Coronary artery (tissue), 2 donors: ENCODE measurements around the gene CHN2.

Source experiments
- DNase-seq: peaks from one replicate; pipeline ENCODE4 v3.0.0-alpha.2; 2017; ENCODE audit warnings: low spot score
- H3K27ac ChIP-seq, 2 donors: fragments of 200-600 bp; sonication (generic); one replicate each; pipeline ENCODE4 v1.5.1; 2016 to 2019
- H3K4me3 ChIP-seq: fragments of 200-600 bp; sonication (generic); 2 replicates; pipeline ENCODE4 v1.5.1; 2016; ENCODE audit warnings: mild to moderate bottlenecking, moderate library complexity
- TF ChIP-seq, protein P1 (sequence below): fragments of 200-600 bp; sonication (generic); IDR thresholded peaks from one replicate; pipeline ENCODE4 v1.5.1; 2019; ENCODE audit warnings: antibody characterized with exemption

CHN2 gene

DNA sequence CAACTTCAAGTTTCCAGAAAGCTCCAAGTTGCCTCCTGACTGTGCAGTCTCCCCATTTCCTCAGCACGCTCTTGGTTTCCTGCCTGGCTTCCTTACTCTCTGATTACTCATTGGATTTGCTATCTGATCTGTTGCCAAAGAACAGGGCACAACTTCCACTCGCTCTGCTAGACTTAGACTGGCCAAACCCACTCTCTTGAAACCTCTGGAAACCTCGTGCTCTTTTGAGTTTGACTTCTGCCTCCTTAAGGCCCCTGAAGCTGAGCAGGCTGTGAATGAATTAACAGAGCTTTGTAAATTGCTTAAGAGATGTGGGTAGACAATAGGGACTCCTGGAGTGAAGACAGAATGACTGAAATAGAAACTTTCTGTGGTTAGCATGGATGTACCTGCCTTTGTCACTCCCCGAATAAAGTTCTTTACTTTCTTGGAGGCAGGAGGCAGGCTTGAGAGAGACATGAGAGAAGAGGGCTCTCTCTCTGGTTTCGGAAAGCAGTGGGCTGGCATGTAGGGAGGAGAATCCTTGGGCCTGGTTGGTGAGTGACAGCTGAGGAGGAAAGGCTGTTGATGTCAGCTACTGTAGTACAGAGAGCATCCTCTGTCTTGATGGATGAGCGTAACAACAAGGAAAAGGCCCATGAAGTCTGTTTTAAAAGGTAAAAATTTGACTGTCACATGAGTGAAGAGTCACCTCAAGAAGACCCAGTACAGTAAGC is 70.8 kb downstream of the CHN2 start:
- DNase-seq = no peak
- Histone ChIP-seq H3K27ac (no peak overlapping the region), H3K4me3 (no peak overlapping the region)
- TF ChIP-seq, protein P1, sequence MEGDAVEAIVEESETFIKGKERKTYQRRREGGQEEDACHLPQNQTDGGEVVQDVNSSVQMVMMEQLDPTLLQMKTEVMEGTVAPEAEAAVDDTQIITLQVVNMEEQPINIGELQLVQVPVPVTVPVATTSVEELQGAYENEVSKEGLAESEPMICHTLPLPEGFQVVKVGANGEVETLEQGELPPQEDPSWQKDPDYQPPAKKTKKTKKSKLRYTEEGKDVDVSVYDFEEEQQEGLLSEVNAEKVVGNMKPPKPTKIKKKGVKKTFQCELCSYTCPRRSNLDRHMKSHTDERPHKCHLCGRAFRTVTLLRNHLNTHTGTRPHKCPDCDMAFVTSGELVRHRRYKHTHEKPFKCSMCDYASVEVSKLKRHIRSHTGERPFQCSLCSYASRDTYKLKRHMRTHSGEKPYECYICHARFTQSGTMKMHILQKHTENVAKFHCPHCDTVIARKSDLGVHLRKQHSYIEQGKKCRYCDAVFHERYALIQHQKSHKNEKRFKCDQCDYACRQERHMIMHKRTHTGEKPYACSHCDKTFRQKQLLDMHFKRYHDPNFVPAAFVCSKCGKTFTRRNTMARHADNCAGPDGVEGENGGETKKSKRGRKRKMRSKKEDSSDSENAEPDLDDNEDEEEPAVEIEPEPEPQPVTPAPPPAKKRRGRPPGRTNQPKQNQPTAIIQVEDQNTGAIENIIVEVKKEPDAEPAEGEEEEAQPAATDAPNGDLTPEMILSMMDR = no peak

- no peak overlapping the region for H3K27ac ChIP-seq
- no peak overlapping the region for H3K4me3 ChIP-seq
- TF ChIP-seq, protein P1 = no peak
- no peak for DNase-seq
These were observed 75.4 kb downstream of the CHN2 start for GRCh38 chr7:29269935-29270334.

DNA sequence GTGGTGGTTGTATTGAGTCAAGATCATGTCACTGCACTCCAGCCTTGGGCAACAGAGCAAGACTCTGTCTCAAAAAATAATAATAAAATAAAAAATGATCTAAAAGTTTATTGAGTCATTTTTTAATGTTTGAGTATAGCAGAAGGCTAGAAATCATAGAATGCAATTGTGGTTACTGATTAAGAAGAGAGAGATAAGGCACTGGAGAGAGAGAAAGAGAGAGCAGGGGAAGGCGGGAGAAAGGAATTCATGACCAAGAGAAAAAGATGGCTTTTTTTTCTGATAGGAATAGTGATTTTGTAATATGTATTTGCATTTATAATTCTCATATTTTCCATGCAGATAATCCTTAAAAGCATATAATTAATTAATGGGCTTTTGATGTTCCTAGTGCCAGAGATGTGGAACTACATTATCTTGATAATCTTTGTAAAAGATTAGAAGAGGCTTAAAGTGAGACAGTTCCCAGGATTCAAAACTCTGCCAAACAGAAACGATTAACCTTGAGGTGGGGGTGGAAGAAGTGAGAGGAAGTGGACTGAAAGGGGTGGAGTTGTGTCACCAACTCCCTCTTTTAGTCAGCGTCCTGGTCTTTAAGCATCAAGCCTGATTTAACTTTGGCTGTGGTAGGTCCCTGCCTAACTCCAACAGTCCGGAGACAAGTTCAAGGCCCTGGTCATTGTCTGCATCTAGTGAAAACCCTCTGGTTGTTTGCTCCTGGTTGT is 76.2 kb downstream of the CHN2 start:
- no peak for DNase-seq
- no peak overlapping the region for H3K4me3 ChIP-seq
- TF ChIP-seq, protein P1 = no peak
- H3K27ac ChIP-seq = no peak overlapping the region

DNA sequence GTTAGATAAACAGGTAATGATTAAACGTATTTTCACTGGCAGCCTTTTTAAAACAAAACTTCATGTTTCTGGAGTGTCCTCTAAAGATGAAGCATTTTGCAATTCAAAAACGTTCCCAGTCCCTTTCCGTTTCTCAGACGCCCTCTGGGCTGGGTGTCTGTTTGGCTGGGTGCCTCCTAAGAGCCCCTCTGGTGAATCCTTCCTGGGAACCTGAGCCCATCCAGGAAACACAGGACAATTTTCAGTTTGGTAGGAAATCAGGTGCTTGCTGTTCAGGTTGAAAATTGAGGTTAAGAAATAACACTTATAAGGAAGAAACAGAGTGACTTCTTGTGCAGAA is 76.7 kb downstream of the CHN2 start:
- Histone ChIP-seq H3K4me3 (no peak overlapping the region), H3K27ac (no peak overlapping the region)
- TF ChIP-seq, protein P1 = no peak
- DNase-seq = no peak

DNA sequence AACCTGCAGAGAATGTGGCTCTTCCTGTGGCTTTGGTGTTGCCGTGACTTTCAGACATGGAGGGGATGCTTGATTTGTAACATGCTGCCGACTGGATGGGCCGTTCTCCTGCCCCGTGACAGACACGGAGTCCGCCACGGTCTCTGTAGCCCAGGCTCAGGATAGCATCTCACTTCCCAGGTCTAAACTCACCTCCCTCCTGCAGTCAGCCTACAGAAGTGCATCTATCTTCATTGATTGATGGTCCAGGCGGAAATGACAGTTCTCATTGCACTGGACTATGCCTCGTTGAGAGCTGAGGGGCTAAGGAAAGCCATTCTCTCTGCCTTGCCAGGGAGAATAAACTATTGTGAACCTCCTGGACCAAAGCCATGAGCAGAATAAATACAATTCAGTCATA is 77.5 kb downstream of the CHN2 start:
- no peak overlapping the region for H3K4me3 ChIP-seq
- no peak overlapping the region for H3K27ac ChIP-seq
- TF ChIP-seq, protein P1 = no peak
- no peak for DNase-seq

- no peak for DNase-seq
- Histone ChIP-seq H3K4me3 (no peak overlapping the region), H3K27ac (no peak overlapping the region)
- TF ChIP-seq, protein P1 = no peak
These were observed 79.8 kb downstream of the CHN2 start for GRCh38 chr7:29274146-29275017.
